ENCODE measurements around the gene CTBP1. TPM values are rescaled to one million over a fixed set of nuclear protein-coding genes. Genes with fewer than 3 reads are reported as not detected.

The CTBP1 gene
- total and polyA plus RNA-seq, 2 of the 8 experiments (the other 6 are each of a cell fraction or from before 2014, with no cell fraction given) = 128 to 185 TPM

GRCh38 chr4:1252928-1253492 is 4.1 kb upstream of the CTBP1 start:
- Histone ChIP-seq H3K23me2 (ENCODE audit: low read depth, low read length) (peaks cover 6% of the 10 kb centered on the region; the same call in 1 of the 2 replicates), H3K14ac (ENCODE audit: insufficient read length) (no peak overlapping the region), H4K91ac (replicated peaks; ENCODE audit: insufficient read length, low read length) (no peak overlapping the region), H2AK5ac (ENCODE audit: low read depth, low read length) (no peak overlapping the region), H3K23ac (ENCODE audit: insufficient read length) (no peak overlapping the region), H4K20me1 (replicated peaks in 1 of 2; ENCODE audit: control insufficient read depth in 1 of 2, insufficient read depth in 2 of 2, low read length in 2 of 2) (no peaks in the 10 kb centered on the region), H3K27ac (ENCODE audit: low read depth, low read length) (no peak overlapping the region), H3K4me2 (ENCODE audit: insufficient read depth in 1 of 2, low read depth in 2 of 2, low read length in 2 of 2) (no peak overlapping the region), H2BK120ac (replicated peaks; ENCODE audit: low read depth, low read length) (no peak overlapping the region), H4K8ac (ENCODE audit: extremely low read depth, insufficient read depth, low read length) (no peak overlapping the region), H2AFZ (ENCODE audit: low read length) (no peak overlapping the region), H3K4ac (replicated peaks; ENCODE audit: insufficient read length, low read depth, low read length) (no peak overlapping the region), H3K9me3 (ENCODE audit: insufficient read depth in 2 of 2, low read depth in 1 of 2, low read length in 1 of 2) (peaks cover 38 to 42% of the 10 kb centered on the region in 2 experiments), H3K79me2 (ENCODE audit: control insufficient read depth in 1 of 2, insufficient read depth in 2 of 2, low read length in 2 of 2) (peaks cover 0 to under 1% of the 10 kb centered on the region in 2 experiments; a peak in 1 of 4 replicates), H3K9ac (replicated peaks in 1 of 4; ENCODE audit: extremely low read depth in 1 of 4, low read depth in 3 of 4, low read length in 3 of 4) (no peak overlapping the region), H3K56ac (replicated peaks; ENCODE audit: insufficient read length, low read depth, low read length) (no peak overlapping the region), H2BK5ac (ENCODE audit: low read depth, low read length) (no peak overlapping the region), H3K36me3 (ENCODE audit: control insufficient read depth in 2 of 4, insufficient read depth in 4 of 4, low read length in 3 of 4) (peaks cover 0 to 20% (median 6%) of the 10 kb centered on the region in 4 experiments; a peak in 3 of 8 replicates), H4K5ac (ENCODE audit: insufficient read length, low read depth, low read length) (no peak overlapping the region), H3K27me3 (replicated peaks in 1 of 4; ENCODE audit: control insufficient read depth in 3 of 4, extremely low read depth in 1 of 4, insufficient read depth in 3 of 4, low read length in 3 of 4) (peaks cover 0 to 2% (median 0%) of the 10 kb centered on the region in 4 experiments; a peak in 1 of 7 replicates), H2BK12ac (ENCODE audit: low read depth, low read length) (no peak overlapping the region), H2BK20ac (ENCODE audit: low read length) (no peak overlapping the region), H3K18ac (ENCODE audit: extremely low read depth, low read length) (no peak overlapping the region), H3K4me3 (ENCODE audit: extremely low read depth in 1 of 4, insufficient read depth in 2 of 4, low read depth in 3 of 4, low read length in 4 of 4) (no peak overlapping the region), H3K4me1 (replicated peaks in 1 of 4; ENCODE audit: control insufficient read depth in 3 of 4, insufficient read depth in 4 of 4, low read length in 3 of 4) (peaks cover 0 to 6% (median 3%) of the 10 kb centered on the region in 4 experiments; a peak in 2 of 7 replicates), H3K79me1 (ENCODE audit: low read depth, low read length) (no peaks in the 10 kb centered on the region), H2BK15ac (ENCODE audit: low read length) (no peak overlapping the region)
- FAIRE-seq (no peak), DNase-seq (ENCODE audit: low read depth in 1 of 2, low spot score in 2 of 2) (no peak)
- POLR2A ChIA-PET (ENCODE audit: partially characterized antibody) = interaction anchor here (6.8 kb wide), 1 partner anchor 93 kb away, joined by 49 read pairs; the partner anchor contains the start of gene UVSSA
- WGBS, 2 experiments (ENCODE audit: extremely low coverage in 1 of 2, insufficient coverage in 1 of 2, insufficient read length in 1 of 2, insufficient replicate concordance in 2 of 2, low coverage in 1 of 2, low lambda C conversion rate in 2 of 2, missing lambda C conversion rate in 1 of 2) = 85% methylated on average over 6 of the region's 6 CpGs; no CpG with 5 or more reads in 1 of the 2 experiments
- CTCF ChIA-PET (ENCODE audit: partially characterized antibody) = interaction anchor here (5.0 kb wide), 1 partner anchor 14 kb away, joined by 32 read pairs; no protein-coding TSS in a partner anchor
- TF ChIP-seq RAD21 (IDR thresholded peaks at IDR 0.05 in 1 of 2, conservative IDR thresholded peaks at IDR 0.05 in 1 of 2; ENCODE audit: low read depth in 2 of 2, low read length in 2 of 2) = no peak
- TF ChIP-seq TBP (IDR thresholded peaks at IDR 0.05; ENCODE audit: low read depth, low read length) = no peak
- no peak for TF ChIP-seq BRCA1 (IDR thresholded peaks at IDR 0.05; ENCODE audit: low read depth, low read length)
- TF ChIP-seq KDM5A (IDR thresholded peaks at IDR 0.05; ENCODE audit: low read length) = no peak
- TF ChIP-seq SRF (IDR thresholded peaks at IDR 0.05; ENCODE audit: low read depth, low read length) = no peak
- no peak for TF ChIP-seq CHD2 (IDR thresholded peaks at IDR 0.05; ENCODE audit: low read length)
- TF ChIP-seq ZNF274 (IDR thresholded peaks at IDR 0.05; ENCODE audit: borderline replicate concordance, extremely low read depth, low read length) = no peak
- TF ChIP-seq, protein P1, sequence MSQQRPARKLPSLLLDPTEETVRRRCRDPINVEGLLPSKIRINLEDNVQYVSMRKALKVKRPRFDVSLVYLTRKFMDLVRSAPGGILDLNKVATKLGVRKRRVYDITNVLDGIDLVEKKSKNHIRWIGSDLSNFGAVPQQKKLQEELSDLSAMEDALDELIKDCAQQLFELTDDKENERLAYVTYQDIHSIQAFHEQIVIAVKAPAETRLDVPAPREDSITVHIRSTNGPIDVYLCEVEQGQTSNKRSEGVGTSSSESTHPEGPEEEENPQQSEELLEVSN (IDR thresholded peaks at IDR 0.05) = no peak
- TF ChIP-seq TCF12 (IDR thresholded peaks at IDR 0.05; ENCODE audit: low read depth, low read length) = no peak
- TF ChIP-seq, protein P2, sequence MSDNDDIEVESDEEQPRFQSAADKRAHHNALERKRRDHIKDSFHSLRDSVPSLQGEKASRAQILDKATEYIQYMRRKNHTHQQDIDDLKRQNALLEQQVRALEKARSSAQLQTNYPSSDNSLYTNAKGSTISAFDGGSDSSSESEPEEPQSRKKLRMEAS (IDR thresholded peaks at IDR 0.05) = no peak
- TF ChIP-seq GABPA (IDR thresholded peaks at IDR 0.05; ENCODE audit: borderline replicate concordance, insufficient read depth, low read length) = no peak
- no peak for TF ChIP-seq CTBP2 (IDR thresholded peaks at IDR 0.05; ENCODE audit: borderline replicate concordance, insufficient read depth, insufficient read length, low read length)
